ENCODE measurements around the gene SHOC1. TPM values are rescaled to one million over a fixed set of nuclear protein-coding genes. Genes with fewer than 3 reads are reported as not detected.

Gene SHOC1
- total RNA-seq, 1 experiment from 2014 or later, result 1.1 TPM

- BruUV-seq (replicated peaks), result no TSS peak
- Histone ChIP-seq H3K4me1 (ENCODE audit: control insufficient read depth in 1 of 2, insufficient read depth in 2 of 2, low read length in 2 of 2) (0 out of 4 replicates have a peak, but pooled peaks cover 0 to 4% of the 10 kb centered on the region in 2 experiments), H4K20me1 (ENCODE audit: insufficient read depth) (no peaks in the 10 kb centered on the region), H3K9ac (ENCODE audit: low read length) (no peak overlapping the region), H3K4me3 (replicated peaks in 1 of 2; ENCODE audit: low read depth in 1 of 2, low read length in 2 of 2) (no peak overlapping the region), H3K27ac (ENCODE audit: low read depth, low read length) (no peak overlapping the region), H3K36me3 (ENCODE audit: control insufficient read depth in 1 of 2, insufficient read depth in 2 of 2, low read length in 2 of 2) (no peaks in the 10 kb centered on the region), H3K9me2 (ENCODE audit: insufficient read depth) (no peaks in the 10 kb centered on the region), H3K4me2 (ENCODE audit: low read length) (no peak overlapping the region), H3K79me2 (ENCODE audit: insufficient read depth, low read length) (no peaks in the 10 kb centered on the region), H3K27me3 (ENCODE audit: insufficient read depth, low read length) (no peaks in the 10 kb centered on the region), H3K9me3 (ENCODE audit: control insufficient read depth in 1 of 2, insufficient read depth in 1 of 2, low read depth in 1 of 2, low read length in 2 of 2) (no peaks in the 10 kb centered on the region), H2AFZ (ENCODE audit: low read depth, low read length, poor library complexity, severe bottlenecking) (no peak overlapping the region)
- ChIA-PET POLR2A (no interaction called here), CTCF (no interaction called here), RAD21 (ENCODE audit: low non-redundant PET in 1 of 2, low total read pairs in 2 of 2, uncharacterized antibody in 2 of 2, unreplicated experiment in 2 of 2) (no interaction called here)
- no peak for ATAC-seq
- no peak for DNase-seq (ENCODE audit: low read depth, low spot score)
- TF ChIP-seq EZH2 (IDR thresholded peaks at IDR 0.05) (no peak), JUND (IDR thresholded peaks at IDR 0.05) (no peak), EGR1 (IDR thresholded peaks at IDR 0.05; ENCODE audit: low read depth) (no peak), REST (IDR thresholded peaks at IDR 0.05; ENCODE audit: low read depth) (no peak), ZNF274 (IDR thresholded peaks at IDR 0.05; ENCODE audit: low read depth, low read length) (no peak), ATF3 (IDR thresholded peaks at IDR 0.05) (no peak), ZBTB33 (IDR thresholded peaks at IDR 0.05; ENCODE audit: extremely low read depth, insufficient replicate concordance, low read length) (no peak), CEBPB (IDR thresholded peaks at IDR 0.05; ENCODE audit: low read depth) (no peak), SRF (IDR thresholded peaks at IDR 0.05; ENCODE audit: low read depth) (no peak), CBX3 (IDR thresholded peaks at IDR 0.05; ENCODE audit: low read depth) (no peak), RAD21 (IDR thresholded peaks at IDR 0.05; ENCODE audit: low read depth) (no peak), FOSL1 (IDR thresholded peaks at IDR 0.05; ENCODE audit: low read depth) (no peak), POLR2AphosphoS5 (IDR thresholded peaks at IDR 0.05; ENCODE audit: low read depth, low read length) (no peak), SIN3A (IDR thresholded peaks at IDR 0.05; ENCODE audit: low read depth) (no peak), ZFX (IDR thresholded peaks at IDR 0.05) (no peak), SP1 (IDR thresholded peaks at IDR 0.05; ENCODE audit: low read depth) (no peak), EZH2phosphoT487 (IDR thresholded peaks at IDR 0.05; ENCODE audit: borderline replicate concordance) (no peak), ELF1 (IDR thresholded peaks at IDR 0.05; ENCODE audit: borderline replicate concordance, low read depth) (no peak), POLR2A (IDR thresholded peaks at IDR 0.05; ENCODE audit: borderline replicate concordance, extremely low read depth, insufficient read depth, insufficient read length) (no peak)
- intact Hi-C loops (cut with micrococcal nuclease), result no loop called here
Measured at GRCh38 chr9:111825468-111826145, 30.9 kb upstream of the SHOC1 start.
